ENCODE data around the gene TRAF4. TPM values are rescaled to one million over a fixed set of nuclear protein-coding genes. Genes with fewer than 3 reads are reported as not detected.

The TRAF4 gene
- total RNA-seq, 1 experiment from 2014 or later, result 127 TPM

DNA sequence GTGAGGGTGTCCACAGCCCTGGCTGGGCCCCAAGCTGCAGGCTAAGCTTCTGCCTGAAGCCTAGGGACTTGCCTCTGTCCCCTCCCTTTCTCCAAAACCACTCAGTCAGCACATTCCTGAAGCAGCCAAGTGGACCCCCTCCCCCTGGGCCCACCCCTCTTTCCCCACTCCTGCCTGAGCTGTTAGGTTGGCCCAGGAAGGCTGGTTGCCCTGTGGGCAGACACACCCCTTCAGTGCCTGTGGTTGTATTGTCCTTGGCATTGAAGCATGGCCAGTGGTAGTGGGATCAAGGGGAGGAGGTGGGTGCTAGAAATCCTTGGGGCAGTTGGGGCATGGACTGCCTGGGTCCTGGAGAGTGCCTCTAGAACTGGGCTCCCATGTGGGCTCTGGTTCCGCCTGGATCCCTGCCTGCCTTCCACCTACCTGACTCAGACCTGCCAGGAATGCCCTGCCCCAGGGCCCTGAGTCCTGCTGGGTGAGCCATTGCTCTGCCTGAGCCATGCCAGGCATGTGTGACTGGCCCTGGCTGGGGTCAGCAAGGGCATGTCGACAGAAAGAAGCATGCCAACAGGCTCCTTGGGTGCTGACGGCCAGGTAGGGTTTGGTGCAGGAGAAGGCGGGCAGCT, 2.1 kb downstream of the TRAF4 start:
- no peak overlapping the region for H2AFZ ChIP-seq (ENCODE audit: low read depth, low read length, poor library complexity, severe bottlenecking)
- peaks cover 60% of the 10 kb centered on the region for H3K79me2 ChIP-seq (ENCODE audit: insufficient read depth, low read length)
- H3K36me3 ChIP-seq (ENCODE audit: control insufficient read depth in 1 of 2, insufficient read depth in 2 of 2, low read length in 2 of 2), result peaks cover 28 to 50% of the 10 kb centered on the region in 2 experiments
- peaks cover 31% of the 10 kb centered on the region; the same call in 1 of the 2 replicates for H4K20me1 ChIP-seq (ENCODE audit: insufficient read depth)
- no peaks in the 10 kb centered on the region for H3K9me3 ChIP-seq (ENCODE audit: control insufficient read depth in 1 of 2, insufficient read depth in 1 of 2, low read depth in 1 of 2, low read length in 2 of 2)
- H3K9me2 ChIP-seq (ENCODE audit: insufficient read depth), result no peaks in the 10 kb centered on the region
- TF ChIP-seq POLR2AphosphoS5 (IDR thresholded peaks at IDR 0.05; ENCODE audit: low read depth, low read length) (0 out of 2 replicates have a peak, but pooled peaks have one; percentile 16), SP1 (IDR thresholded peaks at IDR 0.05; ENCODE audit: low read depth) (no peak), SRF (IDR thresholded peaks at IDR 0.05; ENCODE audit: low read depth) (no peak)
- no peak for DNase-seq (ENCODE audit: low read depth, low spot score)
- H3K4me3 ChIP-seq (replicated peaks in 1 of 2; ENCODE audit: low read depth in 1 of 2, low read length in 2 of 2), result peak overlapping the region; percentile 97 to 100
- CTCF ChIA-PET, result interaction anchor here (13.6 kb wide), 1 partner anchor 19 kb away, joined by 207 read pairs; the partner anchor contains the start of genes NEK8 and TLCD1
- peaks cover 34 to 66% of the 10 kb centered on the region in 2 experiments for H3K4me1 ChIP-seq (ENCODE audit: control insufficient read depth in 1 of 2, insufficient read depth in 2 of 2, low read length in 2 of 2)
- RAD21 ChIA-PET (ENCODE audit: low non-redundant PET in 1 of 2, low total read pairs in 2 of 2, uncharacterized antibody in 2 of 2, unreplicated experiment in 2 of 2), result interaction anchor here in 1 of 2 experiments (0.6 kb wide), 1 partner anchor 19 kb away, joined by 8 read pairs; no protein-coding TSS in a partner anchor
- no peak for ATAC-seq
- peak overlapping the region; percentile 98 for H3K27ac ChIP-seq (ENCODE audit: low read depth, low read length)
- no peaks in the 10 kb centered on the region for H3K27me3 ChIP-seq (ENCODE audit: insufficient read depth, low read length)
- H3K9ac ChIP-seq (ENCODE audit: low read length), result peak overlapping the region; percentile 100
- no TSS peak for BruUV-seq (replicated peaks)
- POLR2A ChIA-PET, result interaction anchor here (1.4 to 11.6 kb wide), 3 partner anchors 17 to 26 kb away, joined by 4 to 149 read pairs (median 9); partner anchors contain the start of genes NEK8, RPL23A and TLCD1
- intact Hi-C loops (cut with micrococcal nuclease), result no loop called here
- peak overlapping the region; percentile 99 for H3K4me2 ChIP-seq (ENCODE audit: low read length)

DNA sequence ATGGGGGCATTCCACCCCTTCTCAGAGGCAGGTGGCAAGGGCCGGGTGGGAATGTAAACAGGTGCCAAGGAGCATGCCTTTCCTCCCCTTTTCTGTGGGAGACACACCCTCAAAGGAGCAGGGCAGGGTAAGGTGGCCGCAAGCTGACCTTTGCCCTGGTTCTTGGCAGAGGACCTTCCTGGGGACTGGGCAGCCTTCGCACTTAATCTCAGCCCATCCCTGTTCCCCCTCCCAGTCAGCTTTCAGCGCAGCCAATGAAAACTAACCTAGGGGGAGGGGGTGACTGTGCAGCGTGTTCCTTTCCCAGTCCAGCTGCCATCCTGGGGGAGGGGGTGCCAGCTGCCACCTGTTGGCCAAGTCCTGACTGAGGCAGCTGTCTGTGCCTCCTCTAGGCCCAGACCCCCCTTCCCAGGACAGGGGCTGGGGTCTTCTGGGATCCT, 2.8 kb downstream of the TRAF4 start:
- no peak for ATAC-seq
- POLR2A ChIA-PET, result interaction anchor here (0.9 to 11.6 kb wide), 4 partner anchors 12 to 27 kb away, joined by 3 to 149 read pairs (median 6); partner anchors contain the start of genes NEK8, RPL23A and TLCD1
- Histone ChIP-seq H3K27me3 (ENCODE audit: insufficient read depth, low read length) (no peaks in the 10 kb centered on the region), H4K20me1 (ENCODE audit: insufficient read depth) (peaks cover 32% of the 10 kb centered on the region; the same call in 1 of the 2 replicates), H3K27ac (ENCODE audit: low read depth, low read length) (peak overlapping the region; percentile 98), H3K4me2 (ENCODE audit: low read length) (peak overlapping the region; percentile 99), H2AFZ (ENCODE audit: low read depth, low read length, poor library complexity, severe bottlenecking) (no peak overlapping the region), H3K36me3 (ENCODE audit: control insufficient read depth in 1 of 2, insufficient read depth in 2 of 2, low read length in 2 of 2) (peaks cover 29 to 57% of the 10 kb centered on the region in 2 experiments), H3K79me2 (ENCODE audit: insufficient read depth, low read length) (peaks cover 62% of the 10 kb centered on the region), H3K4me1 (ENCODE audit: control insufficient read depth in 1 of 2, insufficient read depth in 2 of 2, low read length in 2 of 2) (peaks cover 34 to 66% of the 10 kb centered on the region in 2 experiments), H3K4me3 (replicated peaks in 1 of 2; ENCODE audit: low read depth in 1 of 2, low read length in 2 of 2) (peak overlapping the region; percentile 9 to 100; a peak in 1 of 4 replicates), H3K9me3 (ENCODE audit: control insufficient read depth in 1 of 2, insufficient read depth in 1 of 2, low read depth in 1 of 2, low read length in 2 of 2) (no peaks in the 10 kb centered on the region), H3K9ac (ENCODE audit: low read length) (peak overlapping the region; percentile 100), H3K9me2 (ENCODE audit: insufficient read depth) (no peaks in the 10 kb centered on the region)
- no TSS peak for BruUV-seq (replicated peaks)
- RAD21 ChIA-PET (ENCODE audit: low non-redundant PET in 1 of 2, low total read pairs in 2 of 2, uncharacterized antibody in 2 of 2, unreplicated experiment in 2 of 2), result interaction anchor here in 1 of 2 experiments (0.6 kb wide), 1 partner anchor 20 kb away, joined by 8 read pairs; no protein-coding TSS in a partner anchor
- CTCF ChIA-PET, result interaction anchor here (13.6 kb wide), 1 partner anchor 19 kb away, joined by 207 read pairs; the partner anchor contains the start of genes NEK8 and TLCD1
- TF ChIP-seq EZH2 (IDR thresholded peaks at IDR 0.05) (no peak), ZFX (IDR thresholded peaks at IDR 0.05) (no peak)
- TF ChIP-seq, protein P1, sequence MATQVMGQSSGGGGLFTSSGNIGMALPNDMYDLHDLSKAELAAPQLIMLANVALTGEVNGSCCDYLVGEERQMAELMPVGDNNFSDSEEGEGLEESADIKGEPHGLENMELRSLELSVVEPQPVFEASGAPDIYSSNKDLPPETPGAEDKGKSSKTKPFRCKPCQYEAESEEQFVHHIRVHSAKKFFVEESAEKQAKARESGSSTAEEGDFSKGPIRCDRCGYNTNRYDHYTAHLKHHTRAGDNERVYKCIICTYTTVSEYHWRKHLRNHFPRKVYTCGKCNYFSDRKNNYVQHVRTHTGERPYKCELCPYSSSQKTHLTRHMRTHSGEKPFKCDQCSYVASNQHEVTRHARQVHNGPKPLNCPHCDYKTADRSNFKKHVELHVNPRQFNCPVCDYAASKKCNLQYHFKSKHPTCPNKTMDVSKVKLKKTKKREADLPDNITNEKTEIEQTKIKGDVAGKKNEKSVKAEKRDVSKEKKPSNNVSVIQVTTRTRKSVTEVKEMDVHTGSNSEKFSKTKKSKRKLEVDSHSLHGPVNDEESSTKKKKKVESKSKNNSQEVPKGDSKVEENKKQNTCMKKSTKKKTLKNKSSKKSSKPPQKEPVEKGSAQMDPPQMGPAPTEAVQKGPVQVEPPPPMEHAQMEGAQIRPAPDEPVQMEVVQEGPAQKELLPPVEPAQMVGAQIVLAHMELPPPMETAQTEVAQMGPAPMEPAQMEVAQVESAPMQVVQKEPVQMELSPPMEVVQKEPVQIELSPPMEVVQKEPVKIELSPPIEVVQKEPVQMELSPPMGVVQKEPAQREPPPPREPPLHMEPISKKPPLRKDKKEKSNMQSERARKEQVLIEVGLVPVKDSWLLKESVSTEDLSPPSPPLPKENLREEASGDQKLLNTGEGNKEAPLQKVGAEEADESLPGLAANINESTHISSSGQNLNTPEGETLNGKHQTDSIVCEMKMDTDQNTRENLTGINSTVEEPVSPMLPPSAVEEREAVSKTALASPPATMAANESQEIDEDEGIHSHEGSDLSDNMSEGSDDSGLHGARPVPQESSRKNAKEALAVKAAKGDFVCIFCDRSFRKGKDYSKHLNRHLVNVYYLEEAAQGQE (IDR thresholded peaks at IDR 0.05; ENCODE audit: low read depth), result no peak
- no peak for DNase-seq (ENCODE audit: low read depth, low spot score)
- intact Hi-C loops (cut with micrococcal nuclease), result no loop called here

Data from HCT116 (cell line).